GM19035 (cell line): ENCODE results near the gene WLS.
"Not testable (repeated sequence)": the region's sequence is repeated elsewhere in the genome, so short reads cannot be mapped to it uniquely, and the experiment has no call there.

ENCODE experiments used
- ATAC-seq: cut with Tn5 transposase; IDR thresholded peaks from one replicate; pipeline ENCODE4 v1.9.1; 2021; ENCODE audit not compliant: unreplicated experiment

WLS gene

DNA sequence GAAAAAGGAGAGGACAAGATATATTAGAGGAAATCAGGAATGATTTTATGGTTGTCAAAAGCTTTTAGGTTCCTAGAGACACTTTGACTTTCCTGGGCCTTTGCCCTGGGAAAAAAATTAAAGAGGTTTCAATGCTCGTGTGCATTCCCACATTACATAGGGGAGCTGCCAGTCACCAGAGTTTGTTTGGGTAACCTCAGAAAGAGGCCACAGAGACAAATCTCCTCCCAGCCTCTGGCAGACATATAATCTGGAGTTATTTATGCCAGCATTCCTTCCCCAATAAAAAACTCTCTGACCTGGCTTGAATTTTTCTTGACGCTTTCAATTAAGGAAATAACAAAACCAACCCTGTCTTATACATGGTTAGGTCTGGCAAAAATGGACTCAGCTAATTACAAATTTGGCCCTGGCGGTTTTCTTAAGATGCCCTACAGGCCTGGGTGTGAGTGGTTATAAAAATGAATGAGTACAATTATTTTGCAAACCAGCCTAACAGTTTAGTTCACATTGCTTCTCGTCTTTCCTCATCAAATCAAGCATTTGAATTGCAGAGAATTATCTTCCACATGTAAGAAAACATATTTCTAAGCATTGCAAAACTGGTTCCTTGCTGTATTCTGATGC is 63.7 kb downstream of the WLS start:
- ATAC-seq, result no peak

DNA sequence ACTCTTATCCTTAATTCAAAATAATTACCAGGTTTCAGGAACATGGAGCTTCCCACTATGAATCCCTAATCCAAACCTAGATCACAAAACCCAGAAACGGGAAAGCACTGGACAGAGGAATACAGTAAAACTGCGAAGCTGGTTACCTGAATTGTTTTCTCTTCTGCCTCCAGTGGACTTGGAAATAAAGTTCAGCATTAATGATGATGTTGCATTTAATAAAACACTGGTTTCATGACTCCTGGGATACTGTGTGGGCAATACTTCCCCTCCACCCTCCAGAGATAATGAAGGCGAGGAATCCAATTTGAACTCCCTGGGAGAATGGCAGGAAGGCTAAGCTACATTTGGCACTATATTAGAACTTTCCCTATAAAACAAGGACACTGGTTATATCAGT is 65.1 kb downstream of the WLS start:
- no peak for ATAC-seq

DNA sequence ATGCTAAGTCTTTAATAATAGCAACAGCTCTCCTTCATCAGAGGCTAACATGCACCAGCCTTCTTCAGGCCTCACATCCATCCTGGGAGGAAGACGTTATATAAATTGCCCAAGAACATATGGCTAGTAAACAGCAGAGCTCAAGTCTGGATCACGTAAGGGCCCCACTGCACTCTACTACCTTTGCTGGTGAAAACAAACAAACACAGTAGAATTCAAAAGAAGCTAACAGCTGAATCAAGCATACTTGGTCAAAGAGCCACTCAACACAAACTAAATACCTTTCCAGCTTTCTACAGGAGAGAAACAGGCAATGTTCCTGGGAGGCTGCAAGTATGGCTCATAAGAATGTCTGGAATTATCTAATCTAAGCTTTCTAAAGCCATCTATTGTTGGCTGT is 66.0 kb downstream of the WLS start:
- ATAC-seq, result no peak

GRCh38 chr1:68165665-68166064 is 66.7 kb downstream of the WLS start:
- ATAC-seq, result no peak

DNA sequence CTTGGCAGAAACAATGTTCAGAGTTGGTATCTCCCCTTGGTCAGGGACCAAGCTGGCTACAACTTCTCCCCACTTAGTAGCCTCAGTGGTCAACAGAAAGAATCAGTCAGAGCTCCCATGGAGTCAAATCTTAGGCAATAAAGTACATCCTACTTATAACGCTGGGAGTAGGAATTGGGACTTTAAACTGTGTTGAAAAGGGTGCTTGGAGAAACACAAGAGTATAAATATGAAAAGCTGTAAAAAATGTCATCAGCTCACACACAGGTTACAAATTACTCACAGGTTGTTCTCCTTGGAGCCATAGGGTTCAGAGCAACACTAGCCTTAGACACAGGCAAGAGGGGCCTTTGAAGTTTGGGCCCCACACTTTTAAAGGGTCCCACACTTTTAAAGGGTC is 67.4 kb downstream of the WLS start:
- ATAC-seq, result no peak

GRCh38 chr1:68163220-68163619 is 69.1 kb downstream of the WLS start:
- ATAC-seq, result no peak

DNA sequence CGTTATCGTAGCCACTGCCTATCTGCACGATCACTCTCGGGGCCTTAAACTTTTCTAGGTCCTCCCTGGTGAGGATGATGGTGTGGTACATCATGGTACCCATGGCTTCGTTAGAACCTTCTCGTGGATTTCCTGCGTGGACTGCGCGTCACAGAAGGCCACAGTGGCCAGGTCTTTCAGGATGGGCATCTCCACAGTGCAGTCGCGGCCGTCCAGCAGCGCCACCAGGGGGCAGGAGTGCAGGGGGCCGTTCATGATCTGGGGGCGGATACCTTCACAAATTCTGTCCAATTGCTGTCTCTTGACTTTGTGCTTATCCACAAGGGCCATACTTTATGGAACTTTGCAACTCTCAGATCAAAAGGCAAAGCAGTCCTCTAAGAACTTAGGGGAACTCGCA is 69.6 kb downstream of the WLS start:
- ATAC-seq, result no peak

DNA sequence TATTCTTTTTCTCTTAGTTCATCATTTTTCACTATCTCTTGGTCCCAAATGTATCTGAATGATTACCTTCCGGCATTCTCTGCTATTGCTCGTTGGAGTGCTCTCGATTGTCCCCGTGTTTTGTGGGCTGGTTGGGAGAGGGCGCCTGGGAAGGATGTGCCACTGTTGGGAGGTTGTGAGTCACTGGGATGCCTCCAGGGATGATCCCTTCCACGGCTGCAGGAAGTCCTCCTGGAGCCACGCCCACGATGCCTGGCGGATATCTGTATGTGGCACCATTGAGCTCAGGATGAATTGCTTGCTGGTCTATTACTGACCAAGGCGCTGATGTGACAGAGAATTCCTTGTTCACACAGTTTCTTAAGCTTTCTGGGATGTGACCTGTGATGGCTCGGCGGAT is 70.7 kb downstream of the WLS start:
- ATAC-seq, result not testable (repeated sequence)

GRCh38 chr1:68160935-68161334 is 71.4 kb downstream of the WLS start:
- peak; percentile 88 for ATAC-seq

DNA sequence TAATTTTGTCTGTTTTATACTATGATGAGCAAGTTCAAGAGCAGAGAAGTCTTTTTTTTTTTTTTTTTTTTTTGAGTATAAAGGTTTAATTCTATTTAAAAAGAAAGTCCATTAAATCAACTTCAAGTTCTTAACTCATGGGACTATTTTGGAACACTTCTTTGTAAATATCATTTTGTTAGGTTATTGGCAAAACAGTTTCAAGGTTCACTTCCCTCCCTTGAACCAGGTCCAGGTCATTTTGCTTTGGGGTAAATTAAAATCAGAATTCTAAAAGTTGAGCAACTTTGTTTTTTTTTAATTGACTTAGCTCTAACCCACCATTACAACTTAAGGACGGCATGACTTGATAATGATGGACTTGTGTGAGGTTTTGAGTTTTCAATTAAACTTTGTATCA is 72.3 kb downstream of the WLS start:
- ATAC-seq, result no peak

DNA sequence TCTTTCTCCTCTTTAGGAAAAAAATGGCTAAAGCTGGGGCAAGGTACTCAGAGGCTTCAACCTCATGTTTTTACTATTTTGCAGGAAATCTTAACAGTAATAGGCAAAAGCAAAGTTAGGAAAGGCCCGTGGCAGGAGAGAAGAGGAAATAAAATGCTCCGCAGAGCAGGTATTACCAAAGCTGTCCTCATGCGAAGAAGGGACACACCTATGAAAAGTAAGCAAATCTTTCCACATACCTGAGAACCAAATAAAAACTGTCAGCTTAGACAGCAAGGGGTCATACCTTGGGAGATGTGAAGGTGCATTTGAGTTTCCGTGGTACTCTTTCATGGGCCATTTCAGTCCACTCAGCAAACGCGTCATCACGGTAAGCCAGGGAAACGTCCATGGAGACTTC is 73.5 kb downstream of the WLS start:
- no peak for ATAC-seq

DNA sequence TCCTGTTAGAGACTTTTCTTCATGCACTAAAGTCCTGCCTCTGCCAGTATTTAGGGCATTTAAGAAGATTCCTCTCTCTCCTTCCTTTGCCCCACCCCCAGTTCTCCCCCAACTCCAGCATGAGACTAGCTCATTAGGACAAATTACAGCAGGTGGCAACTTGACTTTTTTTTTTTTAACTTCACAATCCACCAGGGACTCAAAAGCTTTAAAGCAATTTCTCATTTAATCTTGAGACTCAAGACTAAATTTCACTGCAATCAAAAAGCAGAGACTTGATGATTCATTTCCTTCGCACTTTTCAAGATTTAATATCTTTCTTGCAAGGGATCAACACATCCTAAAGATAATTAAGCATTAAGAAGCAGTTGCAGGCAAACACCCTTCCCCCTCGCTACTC is 74.9 kb downstream of the WLS start:
- ATAC-seq, result no peak

- no peak for ATAC-seq
Measured at GRCh38 chr1:68151690-68152089, 80.6 kb downstream of the WLS start.

GRCh38 chr1:68149907-68150306 is 82.4 kb downstream of the WLS start:
- no peak for ATAC-seq

- no peak for ATAC-seq
Measured at GRCh38 chr1:68149110-68149798, 83.1 kb downstream of the WLS start.

GRCh38 chr1:68148631-68149030 is 83.7 kb downstream of the WLS start:
- ATAC-seq, result no peak

GRCh38 chr1:68147534-68148171 is 84.7 kb downstream of the WLS start:
- no peak for ATAC-seq

DNA sequence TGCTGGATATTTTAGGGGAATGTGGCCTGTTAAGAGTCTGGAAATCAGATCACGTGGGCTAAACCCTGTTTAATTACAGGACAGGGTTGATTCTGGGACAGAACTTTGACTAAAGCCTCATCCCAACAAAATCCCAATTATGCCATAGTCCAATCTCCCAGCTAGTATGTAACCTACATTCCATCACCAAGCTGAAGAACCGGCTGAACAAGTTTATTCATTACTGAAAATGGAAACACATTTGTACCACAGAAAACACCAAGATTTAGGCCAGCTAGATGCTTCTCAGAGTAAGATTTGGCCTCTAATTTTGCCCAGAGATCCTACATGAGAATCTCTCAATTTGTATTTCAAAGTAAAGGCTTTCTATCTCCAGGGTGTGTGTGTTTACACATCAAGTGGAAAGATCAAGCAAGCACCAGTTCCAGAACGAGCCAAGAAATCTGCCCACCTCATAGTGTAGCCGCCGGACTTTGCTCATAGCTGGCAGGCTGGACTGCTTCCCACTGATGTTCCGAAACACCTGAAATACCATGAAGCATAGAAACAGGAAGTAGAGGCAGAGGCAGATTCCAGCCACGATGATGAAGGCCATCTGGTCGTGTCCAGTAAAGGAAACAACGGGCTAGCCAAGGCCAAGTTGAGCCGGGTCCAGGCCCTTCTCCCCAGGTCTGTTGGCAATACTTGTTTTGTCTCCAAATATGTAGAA is 86.8 kb downstream of the WLS start:
- ATAC-seq, result no peak

GRCh38 chr1:68144856-68145255 is 87.5 kb downstream of the WLS start:
- no peak for ATAC-seq

DNA sequence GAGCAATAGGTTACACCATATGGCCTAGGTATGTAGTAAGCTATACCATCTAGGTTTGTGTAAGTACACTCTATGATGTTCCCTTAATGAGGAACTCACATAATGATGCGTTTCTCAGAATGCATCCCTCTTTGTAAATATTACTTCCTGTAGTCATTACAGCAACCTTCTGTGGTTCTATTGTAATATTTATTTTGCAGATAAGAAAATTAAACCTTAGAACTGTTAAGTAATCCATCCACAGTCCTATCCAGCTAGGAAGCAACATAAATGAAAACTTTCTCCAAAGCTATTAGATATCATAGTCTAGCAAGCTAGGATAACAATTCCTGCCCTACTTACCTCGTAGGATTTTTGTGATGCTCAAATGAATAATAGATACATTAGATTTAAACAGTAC is 88.7 kb downstream of the WLS start:
- no peak for ATAC-seq

GRCh38 chr1:68142461-68142860 is 89.9 kb downstream of the WLS start:
- no peak for ATAC-seq

GRCh38 chr1:68142036-68142435 is 90.3 kb downstream of the WLS start:
- no peak for ATAC-seq
